Omental fat pad (tissue), 4 donors: ENCODE data around the gene NPAS3. TPM values are rescaled to one million over a fixed set of nuclear protein-coding genes. Genes with fewer than 3 reads are reported as not detected.
A peak's percentile ranks its signal among the peaks of the same experiment; 100 is the strongest.

Experiments
- ATAC-seq: fragments of 150-250 bp; one replicate; pipeline ENCODE4 v1.9.1; 2016; ENCODE audit warnings: mild to moderate bottlenecking, moderate library complexity; ENCODE audit not compliant: low FRiP score
- DNase-seq: peaks from one replicate; pipeline ENCODE4 v3.0.0-alpha.2; 2019; ENCODE audit warnings: low spot score
- CTCF ChIP-seq, 3 donors: fragments of 450-650 bp; IDR thresholded peaks; one replicate each; pipeline ENCODE4 v1.5.1; 2016 to 2017; ENCODE audit warnings: antibody characterized with exemption in 3 of 3, mild to moderate bottlenecking in 3 of 3, moderate library complexity in 2 of 3
- total RNA-seq, 4 donors: library from RNA; depleted of rRNA; stranded (reverse); fragments of >200 nt; gene quantifications; one replicate each; pipeline ENCODE4 v1.1.0, GENCODE V29; 2016

Gene NPAS3
- total RNA-seq, 4 donors from 2014 or later, result 0.79 to 6.0 (median 2.5) TPM

- no peak for TF ChIP-seq CTCF (IDR thresholded peaks at IDR 0.05)
- ATAC-seq (peak; percentile 36), DNase-seq (no peak)
Measured at GRCh38 chr14:33553706-33554278, 615.1 kb downstream of the NPAS3 start.

GRCh38 chr14:33554988-33555387, 616.3 kb downstream of the NPAS3 start:
- no peak for ATAC-seq
- DNase-seq, result no peak
- no peak for TF ChIP-seq CTCF (IDR thresholded peaks at IDR 0.05)

GRCh38 chr14:33555710-33556350, 617.2 kb downstream of the NPAS3 start:
- DNase-seq, result no peak
- no peak for ATAC-seq
- no peak for TF ChIP-seq CTCF (IDR thresholded peaks at IDR 0.05)

GRCh38 chr14:33556382-33557121, 617.9 kb downstream of the NPAS3 start:
- no peak for TF ChIP-seq CTCF (IDR thresholded peaks at IDR 0.05)
- ATAC-seq (peak; percentile 61), DNase-seq (no peak)

GRCh38 chr14:33560718-33561431, 622.2 kb downstream of the NPAS3 start:
- ATAC-seq, result no peak

More at GRCh38 chr14:33560718-33561431, 622.2 kb downstream of the NPAS3 start:
- no peak for TF ChIP-seq CTCF (IDR thresholded peaks at IDR 0.05)
- DNase-seq, result no peak
